GM12878 (cell line): ENCODE data around the gene IPO11. TPM values are rescaled to one million over a fixed set of nuclear protein-coding genes. Genes with fewer than 3 reads are reported as not detected.

Source experiments
- ATAC-seq: fragments of 200-7000 bp; cut with Tn5 transposase; 3 replicates; pipeline ENCODE4 v1.9.1; 2020; ENCODE audit warnings: mild to moderate bottlenecking, moderate library complexity
- BruUV-seq: library from RNA; stranded (reverse); fragments of 400-500 nt; replicated peaks from 2 replicates; lab custom pipeline; 2021; lab: Mats Ljungman, UMichigan
- CTCF ChIA-PET: fragments of 300-600 bp; sonication (Branson Sonifier 250); formaldehyde crosslinking; extraction: SDS; loops from one replicate; lab custom pipeline; 2021; ENCODE audit warnings: inconsistent platforms; lab: Yijun Ruan, JAX
- POLR2A ChIA-PET: fragments of 350-600 bp; formaldehyde crosslinking; extraction: SDS; loops from one replicate; lab custom pipeline; 2021; ENCODE audit warnings: inconsistent platforms; lab: Charles Lee
- RAD21 ChIA-PET: fragments of 300-600 bp; sonication (Branson Sonifier 250); formaldehyde crosslinking; loops from one replicate; lab custom pipeline; 2023; ENCODE audit warnings: antibody characterized with exemption; ENCODE audit not compliant: unreplicated experiment; lab: Charles Lee
- SMC1A ChIA-PET: fragments of 300-600 bp; sonication (Branson Sonifier 250); formaldehyde crosslinking; loops from one replicate; lab custom pipeline; 2023; ENCODE audit not compliant: unreplicated experiment, uncharacterized antibody; lab: Charles Lee
- DNase-seq: peaks from one replicate; pipeline ENCODE4 v3.0.0-alpha.2; 2011; ENCODE audit warnings: low read depth, low spot score
- FAIRE-seq: peaks from 3 replicates; lab custom pipeline; 2011; peaks lifted over from hg19 to GRCh38; lab: Jason Lieb, UNC
- H2AFZ ChIP-seq: 2 replicates; pipeline ENCODE4 v1.6.0; 2011; ENCODE audit warnings: low read depth, low read length, control low read depth; ENCODE audit not compliant: control insufficient read depth
- H3K27ac ChIP-seq: 2 replicates; pipeline ENCODE4 v1.5.1; 2011; ENCODE audit warnings: control low read depth; ENCODE audit not compliant: control insufficient read depth, insufficient read depth
- H3K27me3 ChIP-seq, 2 experiments: replicated peaks in 1 of 2; 2 replicates each; pipeline versions ENCODE4 v1.6.0 to v1.6.1; 2011; ENCODE audit warnings: low read length in 1 of 2; ENCODE audit not compliant: control insufficient read depth in 2 of 2, insufficient read depth in 2 of 2
- H3K36me3 ChIP-seq, 2 experiments: 2 replicates each; pipeline ENCODE4 v1.5.1; 2011; ENCODE audit warnings: low read length in 1 of 2; ENCODE audit not compliant: control insufficient read depth in 2 of 2, insufficient read depth in 2 of 2
- H3K4me1 ChIP-seq: 2 replicates; pipeline ENCODE4 v1.6.1; 2011; ENCODE audit warnings: mild to moderate bottlenecking, low read length, moderate library complexity, mixed read lengths; ENCODE audit not compliant: control insufficient read depth, insufficient read depth
- H3K4me2 ChIP-seq: 2 replicates; pipeline ENCODE4 v1.6.0; 2011; ENCODE audit warnings: control low read depth; ENCODE audit not compliant: control insufficient read depth, insufficient read depth
- H3K4me3 ChIP-seq: fragments of 200-600 bp; sonication (generic); 2 replicates; pipeline ENCODE4 v1.5.1; 2016
- H3K79me2 ChIP-seq: 2 replicates; pipeline ENCODE4 v1.6.0; 2011; ENCODE audit warnings: low read length; ENCODE audit not compliant: control insufficient read depth, insufficient read depth
- H3K9ac ChIP-seq: 2 replicates; pipeline ENCODE4 v1.8.0; 2011; ENCODE audit warnings: low read length, control low read depth, mixed read lengths; ENCODE audit not compliant: control insufficient read depth, insufficient read depth
- H3K9me3 ChIP-seq: replicated peaks from 3 replicates; pipeline ENCODE4 v1.5.1; 2011; ENCODE audit warnings: mild to moderate bottlenecking, low read length; ENCODE audit not compliant: control insufficient read depth, insufficient read depth
- H4K20me1 ChIP-seq: 2 replicates; pipeline ENCODE4 v1.6.0; 2011; ENCODE audit not compliant: control insufficient read depth, insufficient read depth
- ATF7 ChIP-seq: fragments of 450-650 bp; IDR thresholded peaks from 2 replicates; pipeline ENCODE4 v1.6.1; 2016; ENCODE audit warnings: low read depth, mild to moderate bottlenecking
- HDAC2 ChIP-seq: fragments of 200-600 bp; sonication (generic); IDR thresholded peaks from 2 replicates; pipeline ENCODE4 v1.6.1; 2017
- IKZF2 ChIP-seq, 2 experiments: fragments of 450-650 bp; IDR thresholded peaks; 2 replicates each; pipeline ENCODE4 v1.6.1; 2017; ENCODE audit warnings: mild to moderate bottlenecking in 2 of 2, moderate library complexity in 2 of 2
- IRF4 ChIP-seq: IDR thresholded peaks from 2 replicates; pipeline ENCODE4 v1.6.1; 2011; ENCODE audit warnings: low read depth, low read length
- MLLT1 ChIP-seq: fragments of 450-650 bp; IDR thresholded peaks from 2 replicates; pipeline ENCODE4 v1.6.1; 2016; ENCODE audit warnings: mild to moderate bottlenecking
- SMC3 ChIP-seq: IDR thresholded peaks from 2 replicates; pipeline ENCODE4 v1.6.1; 2011; ENCODE audit warnings: low read length, improper control_type of control experiment, borderline replicate concordance
- ZNF24 ChIP-seq: fragments of 450-650 bp; IDR thresholded peaks from 2 replicates; pipeline ENCODE4 v1.6.1; 2017; ENCODE audit warnings: antibody characterized with exemption, mild to moderate bottlenecking
- ZNF687 ChIP-seq: fragments of 450-650 bp; IDR thresholded peaks from 2 replicates; pipeline ENCODE4 v1.6.1; 2017; ENCODE audit warnings: mild to moderate bottlenecking, moderate library complexity
- WGBS: methylation state at CpG from one replicate; pipeline ENCODE4 v1.1.6; 2016; ENCODE audit warnings: low lambda C conversion rate; ENCODE audit not compliant: insufficient replicate concordance, insufficient coverage; ENCODE audit errors: missing lambda C conversion rate; 5-methylcytosine and 5-hydroxymethylcytosine counted together
- in situ Hi-C: fragments of 300-500 bp; cut with MboI; formaldehyde crosslinking; loops from 9 replicates; pipeline ENCODE4 v1.14.3; 2018; ENCODE audit warnings: mixed read lengths
- intact Hi-C: fragments of 100-400 bp; cut with micrococcal nuclease; formaldehyde crosslinking; loops from one replicate; pipeline ENCODE4 v1.14.2; 2022; ENCODE audit not compliant: unreplicated experiment
- polyA plus RNA-seq, 11 experiments: library from polyadenylated mRNA; depleted of rRNA in 4 of 11; unstranded in 6 of 11; stranded (reverse) in 5 of 11; fragments of >200 nt; fragmentation: Nextera tagmentation in 4 of 11; fragmentation: Illumina TruSeq in 1 of 11; extraction: Ambion mirVana in 4 of 11; extraction: Trizol in 1 of 11; gene quantifications; 1 replicate in 1 of 11; 2 replicates in 10 of 11; pipeline versions ENCODE4 v1.2.1 to v1.2.3, GENCODE V29; 2011 to 2016; ENCODE audit warnings: inconsistent platforms in 2 of 11, missing spikeins in 2 of 11, low read depth in 1 of 11
- total RNA-seq, 4 experiments: library from RNA; depleted of rRNA in 3 of 4; stranded (reverse); fragments of >200 nt in 3 of 4; fragmentation: Illumina TruSeq in 1 of 4; extraction: Trizol in 1 of 4; gene quantifications; 2 replicates each; pipeline versions ENCODE4 v1.2.1 to v1.2.3, GENCODE V29; 2013 to 2021
- TF ChIP-seq, protein P1 (sequence below): fragments of 450-650 bp; IDR thresholded peaks from 2 replicates; pipeline ENCODE4 v1.6.1; 2016; ENCODE audit warnings: mild to moderate bottlenecking

Gene IPO11
- total and polyA plus RNA-seq, 10 of the 15 experiments (the other 5 are each of a cell fraction or from before 2014, with no cell fraction given) = 14.1 to 49.3 (median 29.8) TPM

GRCh38 chr5:62504129-62504528, 91.6 kb downstream of the IPO11 start:
- ChIA-PET RAD21 (no interaction called here), POLR2A (interaction anchor here (0.6 kb wide), 1 partner anchor 61 kb away, joined by 3 read pairs; no protein-coding TSS in a partner anchor), CTCF (interaction anchor here (0.6 to 0.8 kb wide), 2 partner anchors 13 to 44 kb away, joined by 3 to 4 read pairs; no protein-coding TSS in a partner anchor), SMC1A (interaction anchor here (1.1 to 1.7 kb wide), 3 partner anchors 9 to 37 kb away, joined by 3 to 4 read pairs (median 3); no protein-coding TSS in a partner anchor)
- Histone ChIP-seq H3K36me3 (no peaks in the 10 kb centered on the region; a peak in 3 of 4 replicates), H2AFZ (no peak overlapping the region), H3K27ac (no peak overlapping the region), H3K4me2 (no peak overlapping the region), H3K27me3 (no peaks in the 10 kb centered on the region), H3K79me2 (no peaks in the 10 kb centered on the region), H3K4me3 (no peak overlapping the region), H3K9ac (no peak overlapping the region), H3K4me1 (no peaks in the 10 kb centered on the region), H3K9me3 (no peaks in the 10 kb centered on the region), H4K20me1 (no peaks in the 10 kb centered on the region)
- no peak for TF ChIP-seq IRF4
- FAIRE-seq (no peak), DNase-seq (no peak), ATAC-seq (no peak)
- in situ Hi-C loops = no loop called here
- intact Hi-C loops = no loop called here
- BruUV-seq = no TSS peak

DNA sequence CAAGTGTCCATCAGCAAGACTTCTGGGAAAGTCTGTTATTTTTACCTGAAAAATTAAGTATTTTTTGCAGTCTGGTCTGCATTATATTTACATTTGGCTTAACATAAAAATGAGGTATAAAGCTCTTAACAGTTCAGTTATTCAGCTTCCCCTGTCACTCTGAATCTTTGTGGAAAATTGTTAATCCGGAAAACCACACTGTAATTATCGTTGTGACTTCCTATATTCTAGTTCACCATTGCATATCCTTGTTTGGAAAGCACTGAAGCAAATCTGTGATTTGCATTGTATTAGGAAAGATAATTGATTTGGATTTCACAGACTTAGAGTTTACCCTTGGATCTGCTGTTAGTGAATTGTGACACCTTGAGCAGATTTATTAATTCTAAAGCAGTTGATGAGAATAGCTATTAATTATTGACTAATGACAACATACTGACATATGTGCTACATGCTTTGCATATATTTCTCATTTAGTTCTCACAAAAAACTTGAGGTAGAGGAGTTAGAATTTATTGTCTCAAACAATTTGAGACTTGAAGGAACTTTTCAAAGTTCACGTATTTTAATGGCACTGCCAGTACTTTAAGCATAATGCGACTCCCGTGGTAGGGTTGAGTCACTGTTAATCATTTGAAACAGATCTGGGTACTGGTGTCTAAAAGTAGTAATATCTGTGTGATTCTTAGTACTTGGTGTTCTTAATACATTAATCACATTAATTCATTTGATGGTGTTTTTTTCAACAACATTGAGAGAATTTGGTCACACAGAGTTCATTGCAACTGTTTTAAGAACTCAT, 94.3 kb downstream of the IPO11 start:
- no peak overlapping the region for H3K27ac ChIP-seq
- 92% methylated on average over 5 of the region's 5 CpGs for WGBS
- no peaks in the 10 kb centered on the region; a peak in 2 of 4 replicates for H3K36me3 ChIP-seq
- no peaks in the 10 kb centered on the region for H3K27me3 ChIP-seq
- POLR2A ChIA-PET = no interaction called here
- H3K4me3 ChIP-seq = no peak overlapping the region
- RAD21 ChIA-PET = interaction anchor here (1.0 kb wide), 1 partner anchor 44 kb away, joined by 3 read pairs; no protein-coding TSS in a partner anchor
- H3K4me2 ChIP-seq = no peak overlapping the region
- no peaks in the 10 kb centered on the region for H3K79me2 ChIP-seq
- DNase-seq (no peak), FAIRE-seq (peak; percentile 61), ATAC-seq (peak; percentile 61)
- no peaks in the 10 kb centered on the region for H3K4me1 ChIP-seq
- H4K20me1 ChIP-seq = no peaks in the 10 kb centered on the region
- in situ Hi-C loops (no loop called here), intact Hi-C loops (no loop called here)
- H2AFZ ChIP-seq = no peak overlapping the region
- no peak overlapping the region for H3K9ac ChIP-seq
- SMC1A ChIA-PET = interaction anchor here (1.0 kb wide), 1 partner anchor 16 kb away, joined by 3 read pairs; no protein-coding TSS in a partner anchor
- CTCF ChIA-PET = interaction anchor here (0.7 kb wide), 1 partner anchor 243 kb away, joined by 3 read pairs; no protein-coding TSS in a partner anchor
- H3K9me3 ChIP-seq = no peaks in the 10 kb centered on the region
- no TSS peak for BruUV-seq
- TF ChIP-seq ATF7 = peak; percentile 84
- TF ChIP-seq SMC3 = no peak
- no peak for TF ChIP-seq HDAC2
- TF ChIP-seq MLLT1 = peak; percentile 36; the same call in 1 of the 2 replicates
- no peak for TF ChIP-seq ZNF687
- no peak for TF ChIP-seq ZNF24
- peak in 1 of 2 experiments; percentile 28; a peak in 1 of 4 replicates for TF ChIP-seq IKZF2 (IDR thresholded peaks at IDR 0.05)
- TF ChIP-seq, protein P1, sequence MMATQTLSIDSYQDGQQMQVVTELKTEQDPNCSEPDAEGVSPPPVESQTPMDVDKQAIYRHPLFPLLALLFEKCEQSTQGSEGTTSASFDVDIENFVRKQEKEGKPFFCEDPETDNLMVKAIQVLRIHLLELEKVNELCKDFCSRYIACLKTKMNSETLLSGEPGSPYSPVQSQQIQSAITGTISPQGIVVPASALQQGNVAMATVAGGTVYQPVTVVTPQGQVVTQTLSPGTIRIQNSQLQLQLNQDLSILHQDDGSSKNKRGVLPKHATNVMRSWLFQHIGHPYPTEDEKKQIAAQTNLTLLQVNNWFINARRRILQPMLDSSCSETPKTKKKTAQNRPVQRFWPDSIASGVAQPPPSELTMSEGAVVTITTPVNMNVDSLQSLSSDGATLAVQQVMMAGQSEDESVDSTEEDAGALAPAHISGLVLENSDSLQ = peak; percentile 42
